Measurements from ENCODE around the gene ALAS1. TPM values are rescaled to one million over a fixed set of nuclear protein-coding genes. Genes with fewer than 3 reads are reported as not detected.

ALAS1 gene
- total RNA-seq, 2 experiments from 2014 or later = 35.7 to 37.8 TPM

- intact Hi-C loops (cut with micrococcal nuclease) = no loop called here
- CTCF ChIA-PET = interaction anchor here (0.8 to 7.3 kb wide), 8 partner anchors 13 to 482 kb away, joined by 3 to 147 read pairs (median 4); partner anchors contain the start of gene WDR82
- H3K27ac Mint-ChIP-seq = peak overlapping the region; percentile 71
- H3K4me1 Mint-ChIP-seq (ENCODE audit: low read depth) = peaks cover 59% of the 10 kb centered on the region
- no peak for DNase-seq
- no peaks in the 10 kb centered on the region for H3K27me3 Mint-ChIP-seq (ENCODE audit: low read depth)
- H3K4me3 Mint-ChIP-seq = no peak overlapping the region
- no peaks in the 10 kb centered on the region for H3K9me3 Mint-ChIP-seq
- H3K36me3 Mint-ChIP-seq (ENCODE audit: low read depth) = peaks cover 38% of the 10 kb centered on the region
Measured at GRCh38 chr3:52234516-52235447, 36.8 kb downstream of the ALAS1 start.

- no peak for DNase-seq
- peak overlapping the region; percentile 18 for H3K4me3 Mint-ChIP-seq
Measured at GRCh38 chr3:52236424-52236886, 38.5 kb downstream of the ALAS1 start.

GRCh38 chr3:52237006-52237656 lies 39.2 kb downstream of the ALAS1 start:
- Mint-ChIP-seq H3K9me3 (no peaks in the 10 kb centered on the region), H3K4me1 (ENCODE audit: low read depth) (peaks cover 73% of the 10 kb centered on the region), H3K36me3 (ENCODE audit: low read depth) (peaks cover 37% of the 10 kb centered on the region), H3K27ac (peak overlapping the region; percentile 77), H3K4me3 (peak overlapping the region; percentile 52), H3K27me3 (ENCODE audit: low read depth) (no peaks in the 10 kb centered on the region)
- intact Hi-C loops (cut with micrococcal nuclease) = no loop called here
- DNase-seq = no peak
- CTCF ChIA-PET = interaction anchor here (0.9 to 7.3 kb wide), 8 partner anchors 10 to 102 kb away, joined by 3 to 147 read pairs (median 10); partner anchors contain the start of genes TLR9 and WDR82

More at GRCh38 chr3:52236424-52236886, 38.5 kb downstream of the ALAS1 start:
- CTCF ChIA-PET = interaction anchor here (0.9 to 7.3 kb wide), 6 partner anchors 13 to 183 kb away, joined by 3 to 147 read pairs (median 10); partner anchors contain the start of gene WDR82
- Mint-ChIP-seq H3K9me3 (no peaks in the 10 kb centered on the region), H3K27me3 (ENCODE audit: low read depth) (no peaks in the 10 kb centered on the region), H3K4me1 (ENCODE audit: low read depth) (peaks cover 72% of the 10 kb centered on the region), H3K36me3 (ENCODE audit: low read depth) (peaks cover 37% of the 10 kb centered on the region), H3K27ac (peak overlapping the region; percentile 63)
- intact Hi-C loops (cut with micrococcal nuclease) = no loop called here

- H3K36me3 Mint-ChIP-seq (ENCODE audit: low read depth) = peaks cover 36% of the 10 kb centered on the region
- no peaks in the 10 kb centered on the region for H3K27me3 Mint-ChIP-seq (ENCODE audit: low read depth)
- peaks cover 72% of the 10 kb centered on the region for H3K4me1 Mint-ChIP-seq (ENCODE audit: low read depth)
- CTCF ChIA-PET = interaction anchor here (1.0 to 7.3 kb wide), 8 partner anchors 10 to 101 kb away, joined by 3 to 147 read pairs (median 12); partner anchors contain the start of genes TLR9 and WDR82
- intact Hi-C loops (cut with micrococcal nuclease) = no loop called here
- no peak for DNase-seq
- peak overlapping the region; percentile 92 for H3K4me3 Mint-ChIP-seq
- peak overlapping the region; percentile 83 for H3K27ac Mint-ChIP-seq
- no peaks in the 10 kb centered on the region for H3K9me3 Mint-ChIP-seq
Measured at GRCh38 chr3:52237657-52238172, 39.8 kb downstream of the ALAS1 start.

- Mint-ChIP-seq H3K4me3 (peak overlapping the region; percentile 92), H3K27ac (peak overlapping the region; percentile 83), H3K4me1 (ENCODE audit: low read depth) (peaks cover 73% of the 10 kb centered on the region), H3K9me3 (peaks cover 4% of the 10 kb centered on the region), H3K27me3 (ENCODE audit: low read depth) (no peaks in the 10 kb centered on the region), H3K36me3 (ENCODE audit: low read depth) (peaks cover 40% of the 10 kb centered on the region)
- CTCF ChIA-PET = interaction anchor here (0.8 to 4.2 kb wide), 9 partner anchors 11 to 101 kb away, joined by 3 to 31 read pairs (median 5); partner anchors contain the start of genes TLR9 and WDR82
- intact Hi-C loops (cut with micrococcal nuclease) = no loop called here
- no peak for DNase-seq
Measured at GRCh38 chr3:52238193-52238760, 40.3 kb downstream of the ALAS1 start.

- H3K9me3 Mint-ChIP-seq = peaks cover 9% of the 10 kb centered on the region
- H3K27ac Mint-ChIP-seq = peak within 1 kb of the TSS; percentile 98
- no peaks in the 10 kb centered on the region for H3K27me3 Mint-ChIP-seq (ENCODE audit: low read depth)
- DNase-seq = peak; percentile 83
- peak within 1 kb of the TSS; percentile 92 for H3K4me3 Mint-ChIP-seq
- CTCF ChIA-PET = interaction anchor here (0.7 to 4.2 kb wide), 9 partner anchors 14 to 100 kb away, joined by 3 to 31 read pairs (median 6); partner anchors contain the start of gene WDR82
- H3K36me3 Mint-ChIP-seq (ENCODE audit: low read depth) = peaks cover 43% of the 10 kb centered on the region
- intact Hi-C loops (cut with micrococcal nuclease) = loop anchor here (1.0 kb wide), 1 partner anchor 41 kb away; the partner anchor contains the start of gene ALAS1
- H3K4me1 Mint-ChIP-seq (ENCODE audit: low read depth) = peaks cover 75% of the 10 kb centered on the region
Measured at GRCh38 chr3:52238761-52239701, 41.1 kb downstream of the ALAS1 start, which contains the start of gene TWF2. TSS of gene TWF2 (minus strand) at chr3:52239158. CDS start at chr3:52239016, 142 bp downstream.

- Mint-ChIP-seq H3K4me1 (ENCODE audit: low read depth) (peaks cover 79% of the 10 kb centered on the region), H3K36me3 (ENCODE audit: low read depth) (peaks cover 43% of the 10 kb centered on the region), H3K9me3 (peaks cover 11% of the 10 kb centered on the region), H3K27me3 (ENCODE audit: low read depth) (no peaks in the 10 kb centered on the region), H3K27ac (peak overlapping the region; percentile 98), H3K4me3 (peak overlapping the region; percentile 92)
- CTCF ChIA-PET = interaction anchor here (0.9 to 4.2 kb wide), 13 partner anchors 9 to 98 kb away, joined by 3 to 61 read pairs (median 7); partner anchors contain the start of genes GLYCTK, TLR9 and WDR82
- DNase-seq = peak; percentile 87
- intact Hi-C loops (cut with micrococcal nuclease) = loop anchor here (1.0 to 5.0 kb wide), 5 partner anchors 13 to 243 kb away; partner anchors contain the start of genes DUSP7, RPL29 and WDR82
Measured at GRCh38 chr3:52240059-52240885, 42.3 kb downstream of the ALAS1 start.

GRCh38 chr3:52240886-52241370 lies 43.0 kb downstream of the ALAS1 start:
- Mint-ChIP-seq H3K9me3 (peaks cover 11% of the 10 kb centered on the region), H3K36me3 (ENCODE audit: low read depth) (peaks cover 43% of the 10 kb centered on the region), H3K4me3 (peak overlapping the region; percentile 92), H3K27me3 (ENCODE audit: low read depth) (no peaks in the 10 kb centered on the region), H3K4me1 (ENCODE audit: low read depth) (peaks cover 73% of the 10 kb centered on the region), H3K27ac (peak overlapping the region; percentile 98)
- intact Hi-C loops (cut with micrococcal nuclease) = loop anchor here (1.0 to 5.0 kb wide), 6 partner anchors 12 to 244 kb away; partner anchors contain the start of genes DUSP7, RPL29 and WDR82
- CTCF ChIA-PET = interaction anchor here (0.7 to 4.2 kb wide), 10 partner anchors 10 to 1630 kb away, joined by 3 to 61 read pairs (median 8); partner anchors contain the start of genes TLR9 and WDR82
- no peak for DNase-seq

- Mint-ChIP-seq H3K4me1 (ENCODE audit: low read depth) (peaks cover 68% of the 10 kb centered on the region), H3K27ac (peak overlapping the region; percentile 79), H3K27me3 (ENCODE audit: low read depth) (no peaks in the 10 kb centered on the region), H3K4me3 (peak overlapping the region; percentile 13), H3K36me3 (ENCODE audit: low read depth) (peaks cover 51% of the 10 kb centered on the region), H3K9me3 (peaks cover 11% of the 10 kb centered on the region)
- intact Hi-C loops (cut with micrococcal nuclease) = loop anchor here (5.0 kb wide), 2 partner anchors 185 to 245 kb away; partner anchors contain the start of genes DUSP7 and RPL29
- DNase-seq = no peak
- CTCF ChIA-PET = interaction anchor here (1.7 to 4.1 kb wide), 3 partner anchors 17 to 36 kb away, joined by 4 to 61 read pairs (median 6); partner anchors contain the start of genes TLR9 and WDR82
Measured at GRCh38 chr3:52242039-52242438, 44.1 kb downstream of the ALAS1 start.
